KOPT-K1 (cell line): ENCODE measurements around the gene FUCA2.
"Not testable (repeated sequence)": the region's sequence is repeated elsewhere in the genome, so short reads cannot be mapped to it uniquely, and the experiment has no call there.

Source experiments
- H3K27ac ChIP-seq: fragments of 200-600 bp; sonication (generic); 2 replicates; pipeline ENCODE4 v1.5.1; 2016; ENCODE audit warnings: antibody characterized with exemption, mild to moderate bottlenecking, low read depth, low read length; ENCODE audit not compliant: poor library complexity, severe bottlenecking
- H3K36me3 ChIP-seq: fragments of 200-600 bp; sonication (generic); 2 replicates; pipeline ENCODE4 v1.5.1; 2017; ENCODE audit warnings: antibody characterized with exemption, mild to moderate bottlenecking, low read length, moderate library complexity; ENCODE audit not compliant: insufficient read depth
- H3K9me3 ChIP-seq: fragments of 200-600 bp; sonication (generic); 2 replicates; pipeline ENCODE4 v1.5.1; 2017; ENCODE audit warnings: antibody characterized with exemption, low read length, mild to moderate bottlenecking; ENCODE audit not compliant: insufficient read depth, poor library complexity, severe bottlenecking

FUCA2 gene

GRCh38 chr6:143490244-143490643 is 21.3 kb downstream of the FUCA2 start:
- H3K9me3 ChIP-seq = no peaks in the 10 kb centered on the region
- H3K27ac ChIP-seq = no peak overlapping the region
- 0 out of 2 replicates have a peak, but pooled peaks cover 3% of the 10 kb centered on the region for H3K36me3 ChIP-seq

- Histone ChIP-seq H3K27ac (no peak overlapping the region), H3K36me3 (0 out of 2 replicates have a peak, but pooled peaks cover 3% of the 10 kb centered on the region), H3K9me3 (no peaks in the 10 kb centered on the region)
Observed at GRCh38 chr6:143486752-143487151, 24.8 kb downstream of the FUCA2 start.

- Histone ChIP-seq H3K27ac (no peak overlapping the region), H3K36me3 (0 out of 2 replicates have a peak, but pooled peaks cover 3% of the 10 kb centered on the region), H3K9me3 (no peaks in the 10 kb centered on the region)
Observed at GRCh38 chr6:143485967-143486366, 25.6 kb downstream of the FUCA2 start.

GRCh38 chr6:143482593-143482992 is 28.9 kb downstream of the FUCA2 start:
- no peak overlapping the region for H3K27ac ChIP-seq
- no peaks in the 10 kb centered on the region for H3K9me3 ChIP-seq
- H3K36me3 ChIP-seq = peaks cover 21% of the 10 kb centered on the region

GRCh38 chr6:143478479-143479062 is 32.9 kb downstream of the FUCA2 start:
- Histone ChIP-seq H3K27ac (no peak overlapping the region), H3K9me3 (no peaks in the 10 kb centered on the region), H3K36me3 (peaks cover 48% of the 10 kb centered on the region)

- no peaks in the 10 kb centered on the region for H3K9me3 ChIP-seq
- H3K27ac ChIP-seq = no peak overlapping the region
- peaks cover 68% of the 10 kb centered on the region for H3K36me3 ChIP-seq
Observed at GRCh38 chr6:143476545-143476944, 35.0 kb downstream of the FUCA2 start.

- H3K36me3 ChIP-seq = peaks cover 46% of the 10 kb centered on the region
- no peak overlapping the region for H3K27ac ChIP-seq
- H3K9me3 ChIP-seq = no peaks in the 10 kb centered on the region
Observed at GRCh38 chr6:143471822-143472221, 39.7 kb downstream of the FUCA2 start.

GRCh38 chr6:143468823-143469222 is 42.7 kb downstream of the FUCA2 start:
- not testable (repeated sequence) for H3K9me3 ChIP-seq, H3K27ac ChIP-seq
- peaks cover 37% of the 10 kb centered on the region for H3K36me3 ChIP-seq

GRCh38 chr6:143468026-143468425 is 43.5 kb downstream of the FUCA2 start:
- no peaks in the 10 kb centered on the region for H3K9me3 ChIP-seq
- no peak overlapping the region for H3K27ac ChIP-seq
- H3K36me3 ChIP-seq = peaks cover 36% of the 10 kb centered on the region

- Histone ChIP-seq H3K36me3 (peaks cover 34% of the 10 kb centered on the region), H3K9me3 (no peaks in the 10 kb centered on the region), H3K27ac (no peak overlapping the region)
Observed at GRCh38 chr6:143465546-143465945, 46.0 kb downstream of the FUCA2 start.

- Histone ChIP-seq H3K36me3 (peaks cover 32% of the 10 kb centered on the region), H3K9me3 (no peaks in the 10 kb centered on the region), H3K27ac (no peak overlapping the region)
Observed at GRCh38 chr6:143457563-143458359, 53.8 kb downstream of the FUCA2 start.

GRCh38 chr6:143451531-143451930 is 60.0 kb downstream of the FUCA2 start:
- H3K27ac ChIP-seq = peak overlapping the region; percentile 73
- H3K9me3 ChIP-seq = no peaks in the 10 kb centered on the region
- H3K36me3 ChIP-seq = peaks cover 6% of the 10 kb centered on the region

- peak within 1 kb of the TSS; percentile 73 for H3K27ac ChIP-seq
- peaks cover 6% of the 10 kb centered on the region for H3K36me3 ChIP-seq
- no peaks in the 10 kb centered on the region for H3K9me3 ChIP-seq
Observed at GRCh38 chr6:143450453-143451371, 60.8 kb downstream of the FUCA2 start, which contains the start of the genes ADAT2 and PEX3. Gene ADAT2, minus strand, starts transcription at chr6:143450695. Its CDS starts 37 bp downstream, at chr6:143450658. Gene PEX3, plus strand, starts transcription at chr6:143450805. Its CDS starts 238 bp downstream, at chr6:143451043.

GRCh38 chr6:143449714-143450452 is 61.6 kb downstream of the FUCA2 start:
- peaks cover 6% of the 10 kb centered on the region for H3K36me3 ChIP-seq
- H3K9me3 ChIP-seq = no peaks in the 10 kb centered on the region
- peak overlapping the region; percentile 73 for H3K27ac ChIP-seq
